Measurements from ENCODE around the gene DHX30. TPM values are rescaled to one million over a fixed set of nuclear protein-coding genes. Genes with fewer than 3 reads are reported as not detected.
A peak's percentile ranks its signal among the peaks of the same experiment; 100 is the strongest.
"Not testable (repeated sequence)": the region's sequence is repeated elsewhere in the genome, so short reads cannot be mapped to it uniquely, and the experiment has no call there.

The DHX30 gene
- total RNA-seq, 1 donor from 2014 or later, result 154 TPM

- H3K4me1 Mint-ChIP-seq (ENCODE audit: low read depth), result peaks cover 34% of the 10 kb centered on the region
- peaks cover 3% of the 10 kb centered on the region for H3K9me3 Mint-ChIP-seq
- H3K27ac Mint-ChIP-seq, result peak overlapping the region; percentile 83
- intact Hi-C loops (cut with micrococcal nuclease), result loop anchor here (1.0 to 5.0 kb wide), 3 partner anchors 36 to 262 kb away; no protein-coding TSS in a partner anchor
- peak overlapping the region; percentile 95 for H3K4me3 Mint-ChIP-seq
- peaks cover 27% of the 10 kb centered on the region for H3K36me3 Mint-ChIP-seq (ENCODE audit: low read depth)
- no peak for DNase-seq (ENCODE audit: low spot score)
- no peaks in the 10 kb centered on the region for H3K27me3 Mint-ChIP-seq (ENCODE audit: insufficient read depth)
These were observed 22.7 kb downstream of the DHX30 start for GRCh38 chr3:47825590-47825989.

DNA sequence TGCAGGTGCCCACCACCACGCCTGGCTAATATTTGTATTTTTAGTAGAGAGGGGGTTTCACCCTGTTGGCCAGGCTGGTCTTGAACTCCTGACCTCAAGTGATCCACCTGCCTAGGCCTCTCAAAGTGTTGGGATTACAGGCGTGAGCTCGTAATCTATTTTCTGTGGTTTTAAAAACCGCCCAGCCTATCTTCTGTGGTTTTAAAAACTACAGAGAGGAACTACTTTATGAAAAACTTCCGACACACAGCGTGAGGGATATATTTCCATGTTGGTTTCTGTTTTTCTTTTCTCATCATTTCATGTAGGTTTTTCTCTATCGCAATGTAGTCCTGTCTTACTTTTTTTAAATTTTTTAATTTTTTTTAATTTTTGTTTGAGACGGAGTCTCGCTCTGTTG, 26.5 kb downstream of the DHX30 start:
- not testable (repeated sequence) for H3K9me3 Mint-ChIP-seq; H3K4me3 Mint-ChIP-seq; H3K27me3 Mint-ChIP-seq (ENCODE audit: insufficient read depth); DNase-seq (ENCODE audit: low spot score)
- peak overlapping the region; percentile 64 for H3K27ac Mint-ChIP-seq
- intact Hi-C loops (cut with micrococcal nuclease), result loop anchor here (5.0 kb wide), 1 partner anchor 258 kb away; no protein-coding TSS in a partner anchor
- peaks cover 35% of the 10 kb centered on the region for H3K4me1 Mint-ChIP-seq (ENCODE audit: low read depth)
- peaks cover 42% of the 10 kb centered on the region for H3K36me3 Mint-ChIP-seq (ENCODE audit: low read depth)

DNA sequence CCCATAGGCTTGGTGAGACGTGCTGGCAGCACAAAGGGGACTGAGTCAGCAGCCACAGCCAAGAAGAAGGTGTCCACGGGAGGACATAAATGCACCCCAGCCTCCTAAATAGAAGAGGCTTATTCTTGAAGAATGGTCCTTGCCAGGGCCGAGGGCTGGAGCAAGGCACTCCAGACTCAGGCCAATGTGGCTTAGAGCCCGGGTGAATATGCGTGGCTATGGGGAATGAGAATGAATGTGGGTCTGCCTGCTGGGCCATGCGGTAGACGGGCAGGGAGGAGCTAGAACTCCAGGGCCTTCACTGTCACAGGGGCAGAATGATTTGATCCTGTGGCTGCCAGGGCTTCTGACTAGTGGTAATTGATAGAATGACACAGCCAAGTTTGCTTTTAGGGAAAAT, 34.0 kb downstream of the DHX30 start:
- H3K4me1 Mint-ChIP-seq (ENCODE audit: low read depth), result peaks cover 5% of the 10 kb centered on the region
- intact Hi-C loops (cut with micrococcal nuclease), result loop anchor here (1.0 kb wide), 1 partner anchor 314 kb away; no protein-coding TSS in a partner anchor
- peaks cover 51% of the 10 kb centered on the region for H3K36me3 Mint-ChIP-seq (ENCODE audit: low read depth)
- no peaks in the 10 kb centered on the region for H3K27me3 Mint-ChIP-seq (ENCODE audit: insufficient read depth)
- no peak overlapping the region for H3K4me3 Mint-ChIP-seq
- DNase-seq (ENCODE audit: low spot score), result no peak
- H3K9me3 Mint-ChIP-seq, result no peaks in the 10 kb centered on the region
- H3K27ac Mint-ChIP-seq, result no peak overlapping the region

GRCh38 chr3:47838503-47838902, 35.6 kb downstream of the DHX30 start:
- Mint-ChIP-seq H3K9me3 (no peaks in the 10 kb centered on the region), H3K27ac (no peak overlapping the region), H3K27me3 (ENCODE audit: insufficient read depth) (no peaks in the 10 kb centered on the region), H3K36me3 (ENCODE audit: low read depth) (peaks cover 54% of the 10 kb centered on the region), H3K4me3 (no peak overlapping the region), H3K4me1 (ENCODE audit: low read depth) (peaks cover 5% of the 10 kb centered on the region)
- intact Hi-C loops (cut with micrococcal nuclease), result loop anchor here (1.0 kb wide), 1 partner anchor 152 kb away; no protein-coding TSS in a partner anchor
- DNase-seq (ENCODE audit: low spot score), result no peak

GRCh38 chr3:47841786-47842349, 38.9 kb downstream of the DHX30 start:
- intact Hi-C loops (cut with micrococcal nuclease), result no loop called here
- Mint-ChIP-seq H3K9me3 (no peaks in the 10 kb centered on the region), H3K4me1 (ENCODE audit: low read depth) (no peaks in the 10 kb centered on the region), H3K36me3 (ENCODE audit: low read depth) (peaks cover 49% of the 10 kb centered on the region), H3K27me3 (ENCODE audit: insufficient read depth) (no peaks in the 10 kb centered on the region), H3K4me3 (no peak overlapping the region), H3K27ac (no peak overlapping the region)
- no peak for DNase-seq (ENCODE audit: low spot score)

DNA sequence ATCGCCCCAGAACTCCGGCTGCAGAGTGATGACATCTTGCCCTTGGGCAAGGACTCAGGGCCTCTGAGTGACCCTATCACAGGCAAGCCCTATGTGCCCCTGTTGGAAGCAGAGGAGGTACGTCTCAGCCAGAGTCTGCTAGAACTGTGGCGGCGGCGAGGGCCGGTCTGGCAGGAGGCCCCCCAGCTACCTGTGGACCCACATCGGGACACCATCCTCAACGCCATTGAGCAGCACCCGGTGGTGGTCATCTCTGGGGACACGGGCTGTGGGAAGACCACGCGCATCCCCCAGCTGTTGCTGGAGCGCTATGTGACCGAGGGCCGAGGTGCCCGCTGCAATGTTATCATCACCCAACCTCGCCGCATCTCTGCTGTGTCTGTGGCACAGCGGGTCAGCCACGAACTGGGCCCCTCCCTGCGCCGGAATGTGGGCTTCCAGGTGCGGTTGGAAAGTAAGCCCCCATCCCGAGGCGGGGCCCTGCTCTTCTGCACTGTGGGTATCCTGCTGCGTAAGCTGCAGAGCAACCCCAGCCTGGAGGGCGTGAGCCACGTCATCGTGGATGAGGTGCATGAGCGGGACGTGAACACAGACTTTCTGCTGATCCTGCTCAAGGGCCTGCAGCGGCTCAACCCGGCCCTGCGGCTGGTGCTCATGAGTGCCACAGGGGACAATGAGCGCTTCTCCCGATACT, 43.4 kb downstream of the DHX30 start:
- Mint-ChIP-seq H3K27ac (no peak overlapping the region), H3K4me3 (no peak overlapping the region), H3K36me3 (ENCODE audit: low read depth) (peaks cover 41% of the 10 kb centered on the region), H3K27me3 (ENCODE audit: insufficient read depth) (no peaks in the 10 kb centered on the region), H3K9me3 (no peaks in the 10 kb centered on the region), H3K4me1 (ENCODE audit: low read depth) (no peaks in the 10 kb centered on the region)
- DNase-seq (ENCODE audit: low spot score), result no peak
- intact Hi-C loops (cut with micrococcal nuclease), result no loop called here

GRCh38 chr3:47846880-47847248, 43.9 kb downstream of the DHX30 start:
- Mint-ChIP-seq H3K27me3 (ENCODE audit: insufficient read depth) (no peaks in the 10 kb centered on the region), H3K27ac (no peak overlapping the region), H3K4me3 (no peak overlapping the region), H3K4me1 (ENCODE audit: low read depth) (no peaks in the 10 kb centered on the region), H3K36me3 (ENCODE audit: low read depth) (peaks cover 35% of the 10 kb centered on the region), H3K9me3 (no peaks in the 10 kb centered on the region)
- intact Hi-C loops (cut with micrococcal nuclease), result no loop called here
- no peak for DNase-seq (ENCODE audit: low spot score)

DNA sequence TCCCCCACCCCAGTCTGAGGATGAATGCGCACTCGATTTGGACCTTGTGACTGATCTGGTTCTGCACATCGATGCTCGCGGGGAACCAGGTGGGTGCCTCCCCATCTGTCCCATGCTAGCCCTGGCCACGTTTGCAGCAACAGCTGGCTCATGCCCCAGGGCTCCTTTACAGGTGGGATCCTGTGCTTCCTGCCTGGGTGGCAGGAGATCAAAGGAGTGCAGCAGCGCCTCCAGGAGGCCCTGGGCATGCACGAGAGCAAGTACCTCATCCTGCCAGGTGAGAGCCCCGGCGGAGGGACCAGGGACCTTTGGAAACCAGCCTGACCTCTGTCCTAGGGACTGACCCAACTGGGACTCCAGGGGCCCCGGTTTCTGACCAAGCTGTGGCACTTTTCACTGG, 44.3 kb downstream of the DHX30 start:
- Mint-ChIP-seq H3K27ac (no peak overlapping the region), H3K9me3 (no peaks in the 10 kb centered on the region), H3K36me3 (ENCODE audit: low read depth) (peaks cover 34% of the 10 kb centered on the region), H3K4me3 (no peak overlapping the region), H3K27me3 (ENCODE audit: insufficient read depth) (no peaks in the 10 kb centered on the region), H3K4me1 (ENCODE audit: low read depth) (no peaks in the 10 kb centered on the region)
- DNase-seq (ENCODE audit: low spot score), result no peak
- intact Hi-C loops (cut with micrococcal nuclease), result no loop called here

- Mint-ChIP-seq H3K4me1 (ENCODE audit: low read depth) (no peaks in the 10 kb centered on the region), H3K9me3 (no peaks in the 10 kb centered on the region), H3K27ac (no peak overlapping the region), H3K4me3 (no peak overlapping the region), H3K36me3 (ENCODE audit: low read depth) (peaks cover 27% of the 10 kb centered on the region), H3K27me3 (ENCODE audit: insufficient read depth) (no peaks in the 10 kb centered on the region)
- intact Hi-C loops (cut with micrococcal nuclease), result no loop called here
- no peak for DNase-seq (ENCODE audit: low spot score)
These were observed 45.0 kb downstream of the DHX30 start for GRCh38 chr3:47847801-47848518.

- no peak for DNase-seq (ENCODE audit: low spot score)
- peaks cover 26% of the 10 kb centered on the region for H3K36me3 Mint-ChIP-seq (ENCODE audit: low read depth)
- no peaks in the 10 kb centered on the region for H3K4me1 Mint-ChIP-seq (ENCODE audit: low read depth)
- no peak overlapping the region for H3K27ac Mint-ChIP-seq
- H3K9me3 Mint-ChIP-seq, result no peaks in the 10 kb centered on the region
- no peak overlapping the region for H3K4me3 Mint-ChIP-seq
- no peaks in the 10 kb centered on the region for H3K27me3 Mint-ChIP-seq (ENCODE audit: insufficient read depth)
- intact Hi-C loops (cut with micrococcal nuclease), result no loop called here
These were observed 45.7 kb downstream of the DHX30 start for GRCh38 chr3:47848599-47849117.

DNA sequence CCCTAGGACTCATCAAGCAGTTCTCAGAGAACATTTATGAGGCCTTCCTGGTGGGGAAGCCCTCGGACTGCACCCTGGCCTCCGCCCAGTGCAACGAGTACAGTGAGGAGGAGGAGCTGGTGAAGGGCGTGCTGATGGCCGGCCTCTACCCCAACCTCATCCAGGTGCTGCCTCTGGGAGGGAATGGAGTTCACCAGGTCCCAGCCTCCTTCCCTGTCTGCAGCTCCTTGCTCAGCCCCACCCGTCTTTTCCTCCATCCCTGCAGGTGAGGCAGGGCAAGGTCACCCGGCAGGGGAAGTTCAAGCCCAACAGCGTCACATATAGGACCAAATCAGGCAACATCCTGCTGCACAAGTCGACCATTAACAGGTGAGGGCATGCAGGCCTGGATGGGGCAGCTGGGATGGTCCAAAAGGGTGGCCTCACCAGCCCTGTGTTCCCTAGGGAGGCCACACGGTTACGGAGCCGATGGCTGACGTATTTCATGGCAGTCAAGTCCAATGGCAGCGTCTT, 46.3 kb downstream of the DHX30 start:
- intact Hi-C loops (cut with micrococcal nuclease), result no loop called here
- no peak for DNase-seq (ENCODE audit: low spot score)
- no peak overlapping the region for H3K4me3 Mint-ChIP-seq
- no peaks in the 10 kb centered on the region for H3K9me3 Mint-ChIP-seq
- no peaks in the 10 kb centered on the region for H3K4me1 Mint-ChIP-seq (ENCODE audit: low read depth)
- peaks cover 24% of the 10 kb centered on the region for H3K36me3 Mint-ChIP-seq (ENCODE audit: low read depth)
- no peaks in the 10 kb centered on the region for H3K27me3 Mint-ChIP-seq (ENCODE audit: insufficient read depth)
- no peak overlapping the region for H3K27ac Mint-ChIP-seq

DNA sequence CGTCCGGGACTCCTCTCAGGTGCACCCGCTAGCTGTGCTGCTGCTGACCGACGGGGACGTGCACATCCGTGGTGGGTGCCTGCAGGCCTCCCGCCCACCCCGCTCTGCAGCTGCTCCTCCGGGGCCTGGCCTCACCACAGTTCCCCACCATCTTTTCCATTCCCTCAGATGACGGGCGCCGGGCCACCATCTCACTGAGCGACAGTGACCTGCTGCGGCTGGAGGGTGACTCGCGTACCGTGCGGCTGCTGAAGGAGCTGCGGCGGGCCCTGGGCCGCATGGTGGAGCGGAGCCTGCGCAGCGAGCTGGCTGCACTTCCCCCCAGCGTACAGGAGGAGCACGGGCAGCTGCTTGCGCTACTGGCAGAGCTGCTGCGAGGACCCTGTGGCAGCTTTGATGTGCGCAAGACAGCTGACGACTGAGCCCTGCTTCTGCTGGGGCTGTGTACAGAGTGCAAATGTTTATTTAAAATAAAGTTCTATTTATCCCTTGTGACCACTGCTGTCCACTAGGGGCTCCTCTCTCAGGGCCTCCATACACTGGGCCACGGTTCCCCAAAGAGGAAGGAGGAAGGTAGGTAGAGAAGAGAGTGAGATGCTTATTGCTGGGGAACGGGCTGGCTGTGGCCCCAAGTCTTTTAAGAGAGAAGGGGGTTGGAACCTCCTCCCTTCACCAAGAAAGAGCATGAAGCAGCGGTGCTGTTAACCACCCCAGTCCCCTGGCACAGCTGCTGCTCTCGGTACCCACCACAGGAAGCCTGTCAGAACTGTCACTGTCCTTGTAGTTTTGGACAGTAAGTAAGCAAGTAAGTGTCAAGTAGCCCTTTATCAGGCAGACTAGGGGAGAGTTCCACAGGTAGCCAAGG, 47.0 kb downstream of the DHX30 start:
- no peak overlapping the region for H3K4me3 Mint-ChIP-seq
- no peak for DNase-seq (ENCODE audit: low spot score)
- peak overlapping the region; percentile 16 for H3K27ac Mint-ChIP-seq
- H3K36me3 Mint-ChIP-seq (ENCODE audit: low read depth), result peaks cover 19% of the 10 kb centered on the region
- no peaks in the 10 kb centered on the region for H3K27me3 Mint-ChIP-seq (ENCODE audit: insufficient read depth)
- no peaks in the 10 kb centered on the region for H3K9me3 Mint-ChIP-seq
- no peaks in the 10 kb centered on the region for H3K4me1 Mint-ChIP-seq (ENCODE audit: low read depth)
- intact Hi-C loops (cut with micrococcal nuclease), result no loop called here

All from activated T-helper 1 cell treated with anti-CD3 and anti-CD28 coated beads, Interleukin-12 subunit alpha, Interleukin-12 subunit beta, Interleukin-2, Interleukin-4 antibody, amounts not matched to agents 30 ng/mL and 10 ng/mL and 1 ng/mL, durations not matched to agents 14 hours and 24 hours and 36 hours (primary cell).